Suppressor macrophage treated with lipopolysaccharide for 4 hours (primary cell): ENCODE measurements around the gene COL27A1.

Source experiments
- DNase-seq: peaks from one replicate; pipeline ENCODE4 v3.0.0-alpha.2; 2020

The COL27A1 gene

DNA sequence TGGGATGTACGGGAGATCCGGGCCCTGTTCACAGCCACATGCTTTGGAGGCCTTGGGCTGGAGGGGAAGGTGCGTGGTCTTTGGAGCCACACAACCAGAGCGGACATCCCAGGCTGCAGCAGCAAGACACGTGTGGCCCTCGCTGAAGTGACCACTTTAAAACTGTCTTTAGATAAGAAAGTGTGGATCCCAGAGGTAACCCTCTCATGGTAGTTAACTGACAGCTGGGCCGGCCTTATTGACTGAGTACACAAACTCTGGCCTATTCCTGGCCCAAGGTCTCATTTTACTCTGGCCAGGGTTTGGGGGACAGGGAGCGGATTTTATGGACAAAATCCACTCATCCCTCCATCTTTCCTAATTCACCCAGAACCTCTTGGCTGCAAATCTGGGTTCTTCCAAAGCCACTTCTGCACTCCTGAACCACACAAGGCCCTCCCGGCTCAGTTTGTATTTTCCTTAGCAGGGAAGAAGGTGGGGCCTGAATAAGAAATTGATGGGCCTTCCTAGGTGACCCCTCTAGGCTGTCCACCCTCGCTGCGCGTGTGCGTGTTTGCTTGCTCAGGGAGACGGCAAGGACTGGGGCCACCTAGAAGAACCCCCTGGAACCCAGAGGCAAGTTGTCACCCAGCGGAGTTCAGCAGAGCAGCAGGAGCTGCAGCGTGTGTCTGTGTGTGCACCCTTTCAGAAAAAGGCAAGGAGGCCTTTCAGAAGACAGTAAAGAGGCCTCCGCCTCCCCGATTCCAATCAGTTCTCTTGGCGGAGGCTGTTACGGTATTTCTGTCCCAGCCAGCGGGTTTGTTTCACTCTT lies 94.3 kb downstream of the COL27A1 start:
- no peak for DNase-seq

- DNase-seq: no peak
These were observed 94.9 kb downstream of the COL27A1 start for GRCh38 chr9:114250235-114250568.

GRCh38 chr9:114250648-114251047 lies 95.3 kb downstream of the COL27A1 start:
- no peak for DNase-seq

DNA sequence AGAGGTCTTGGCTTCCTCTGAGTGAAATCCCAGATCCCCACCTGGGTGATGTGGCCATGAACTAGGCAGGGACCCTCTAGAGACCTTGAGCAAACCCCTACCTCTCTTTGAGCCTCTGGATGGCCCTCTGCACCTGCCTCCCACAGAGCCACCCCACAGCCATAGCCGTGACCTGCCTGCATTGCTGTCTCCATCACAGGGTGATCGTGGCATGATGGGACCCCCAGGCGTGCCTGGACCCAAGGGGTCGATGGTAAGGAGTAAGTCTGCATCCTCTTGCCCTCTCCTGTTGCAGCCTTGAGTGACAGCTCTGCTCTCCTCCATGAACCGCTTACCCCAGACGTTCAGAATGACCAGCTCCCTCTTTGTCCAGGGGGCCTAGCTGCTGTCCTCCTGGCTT lies 97.1 kb downstream of the COL27A1 start:
- no peak for DNase-seq

GRCh38 chr9:114256827-114257328 lies 101.5 kb downstream of the COL27A1 start:
- no peak for DNase-seq

GRCh38 chr9:114258218-114258617 lies 102.9 kb downstream of the COL27A1 start:
- DNase-seq: no peak

GRCh38 chr9:114258866-114259797 lies 103.8 kb downstream of the COL27A1 start:
- no peak for DNase-seq

GRCh38 chr9:114259798-114260523 lies 104.6 kb downstream of the COL27A1 start:
- no peak for DNase-seq

GRCh38 chr9:114261026-114261425 lies 105.7 kb downstream of the COL27A1 start:
- no peak for DNase-seq

DNA sequence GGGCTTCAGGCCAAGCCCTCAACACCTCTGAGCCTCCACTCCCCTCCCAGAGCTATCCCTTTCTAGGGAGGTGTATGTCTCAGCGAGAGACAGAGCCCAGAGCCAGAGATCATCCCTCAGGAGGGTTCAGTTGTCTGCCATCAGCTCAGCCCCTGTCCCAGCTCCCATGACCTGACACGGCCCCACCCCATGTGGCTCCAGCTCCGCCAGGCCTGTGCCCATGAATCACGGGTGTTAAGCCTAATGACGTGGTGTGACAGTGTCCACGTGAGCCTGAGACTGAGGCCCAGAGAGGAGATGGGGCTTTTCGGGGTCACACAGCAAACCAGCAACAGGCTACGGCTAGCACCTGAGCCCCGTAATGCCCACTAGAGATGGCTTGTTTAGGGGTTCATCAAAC lies 106.7 kb downstream of the COL27A1 start:
- DNase-seq: no peak

DNA sequence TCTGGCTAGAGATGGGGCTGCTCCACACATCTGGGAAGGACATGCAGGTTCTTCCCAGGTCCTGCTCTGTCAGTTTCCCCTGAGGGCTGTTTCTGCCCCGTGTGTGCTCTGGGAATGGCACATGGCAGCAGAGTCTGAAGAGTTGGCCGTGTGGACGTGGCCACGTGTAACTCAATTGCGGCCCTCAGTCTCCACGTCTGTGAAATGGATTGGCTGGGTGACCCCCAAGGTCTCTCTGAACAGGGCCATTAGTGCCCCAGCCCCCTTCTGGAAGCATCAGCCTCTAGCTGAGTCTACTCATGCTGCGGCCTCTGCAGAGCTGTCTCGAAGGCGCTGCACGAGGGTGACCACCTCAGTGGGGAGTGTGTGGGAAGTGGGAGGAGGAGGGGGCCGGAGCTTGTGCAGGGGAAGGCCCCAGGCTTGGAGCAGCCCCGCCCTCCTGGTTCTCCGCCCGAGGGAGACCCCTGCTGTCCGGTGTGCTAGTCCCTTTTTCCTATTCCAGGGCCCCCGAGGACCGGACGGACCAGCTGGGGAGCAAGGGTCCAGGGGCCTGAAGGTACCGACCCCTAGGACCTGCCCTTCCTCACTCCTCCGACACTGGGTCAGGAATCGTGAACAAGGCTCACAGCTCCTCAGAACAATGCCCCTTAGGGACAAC lies 108.6 kb downstream of the COL27A1 start:
- no peak for DNase-seq

- DNase-seq: no peak
These were observed 109.6 kb downstream of the COL27A1 start for GRCh38 chr9:114264806-114265550.

DNA sequence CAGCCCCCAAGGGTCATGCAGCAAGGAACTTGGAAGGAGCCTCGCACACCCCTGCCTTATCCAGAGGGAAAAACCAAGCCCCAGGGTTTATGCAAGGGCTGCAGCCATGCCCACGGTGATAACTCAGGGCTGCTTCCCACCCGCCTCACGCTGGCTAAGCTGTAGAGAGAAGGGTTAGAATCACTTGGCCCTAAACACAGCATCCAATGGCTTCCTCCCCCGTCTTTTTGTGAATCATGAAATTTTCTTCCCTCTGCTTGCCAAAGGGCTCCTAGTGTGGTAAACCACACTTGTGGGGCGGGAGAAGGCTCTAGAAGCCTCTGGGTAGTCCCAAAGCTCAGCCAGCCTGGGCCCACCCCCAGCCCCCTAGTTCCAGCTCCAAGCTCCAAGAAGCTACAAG lies 111.6 kb downstream of the COL27A1 start:
- DNase-seq: no peak

DNA sequence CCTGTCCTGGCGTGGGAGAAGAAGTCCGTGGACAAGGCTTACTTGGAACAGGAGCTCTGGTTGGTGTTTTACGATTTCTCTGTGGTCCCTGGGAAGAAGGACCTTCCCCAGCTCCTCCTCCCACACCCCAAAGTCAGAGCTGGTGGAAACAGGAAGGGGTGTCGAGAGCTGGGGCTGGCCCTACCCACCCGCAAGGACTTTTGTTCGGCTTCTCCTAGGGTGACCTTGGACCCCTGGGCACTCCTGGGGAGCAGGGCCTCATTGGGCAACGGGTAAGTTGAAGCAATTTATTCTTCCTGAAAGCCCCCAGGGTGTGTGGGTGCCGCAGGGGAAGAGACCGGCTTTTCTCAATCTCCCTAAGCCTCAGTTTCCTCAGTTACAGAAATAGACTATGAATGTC lies 113.7 kb downstream of the COL27A1 start:
- DNase-seq: no peak

- no peak for DNase-seq
These were observed 115.0 kb downstream of the COL27A1 start for GRCh38 chr9:114270120-114270975.

- DNase-seq: peak; percentile 41
These were observed 116.5 kb downstream of the COL27A1 start for GRCh38 chr9:114271556-114272510.

DNA sequence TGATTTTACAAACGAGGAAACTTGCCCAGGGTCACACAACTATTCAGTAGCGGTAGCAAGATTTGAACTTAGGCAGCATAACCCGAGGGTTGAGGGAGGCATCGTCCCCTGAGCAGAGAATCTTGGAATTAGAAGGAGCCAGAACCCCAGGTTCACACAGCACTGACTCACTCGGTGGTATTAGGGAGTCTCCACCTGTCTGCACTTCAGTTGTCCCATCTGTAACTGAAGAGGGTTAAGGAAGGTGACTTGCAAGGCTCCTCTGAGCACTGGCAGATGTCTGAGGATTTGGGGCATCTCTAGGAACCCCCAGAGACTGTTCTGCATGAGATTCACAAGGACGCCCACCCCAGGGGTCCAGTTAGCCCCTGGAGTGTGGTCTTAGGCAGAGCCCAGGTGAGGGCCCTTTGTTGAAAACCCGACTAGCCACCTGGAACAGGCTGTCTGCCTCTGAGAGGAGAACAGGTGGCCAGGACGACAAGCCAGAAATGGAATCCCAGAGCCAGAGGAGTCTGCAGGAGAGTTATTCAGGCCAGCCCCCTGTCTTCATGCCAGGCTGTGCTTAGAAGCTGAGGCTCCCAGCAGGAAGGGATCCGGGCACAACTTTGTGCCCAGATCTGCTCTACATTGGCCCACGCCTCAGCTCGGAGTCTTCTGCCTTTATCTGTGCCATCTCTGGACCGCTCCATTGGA lies 117.5 kb downstream of the COL27A1 start:
- no peak for DNase-seq

DNA sequence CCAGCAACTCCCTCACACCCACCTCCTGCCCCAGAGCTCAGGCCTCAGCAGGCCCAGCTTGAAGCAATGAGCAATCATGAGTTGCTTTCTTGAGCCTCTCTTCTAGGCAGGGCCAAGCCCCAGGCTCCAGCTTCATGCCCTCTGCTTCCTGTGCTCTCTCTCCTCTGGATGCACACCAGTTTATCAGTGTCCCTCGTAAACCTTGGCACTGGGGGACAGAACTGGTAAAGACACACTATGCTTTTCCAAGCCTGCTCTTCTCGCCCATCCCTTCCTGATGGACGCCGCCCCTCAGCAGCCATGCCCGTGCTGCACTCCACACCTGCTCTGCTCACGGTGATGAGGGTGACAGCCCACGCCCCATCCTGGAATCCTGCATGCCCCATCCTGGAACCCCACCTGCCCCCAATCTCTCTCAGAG lies 118.1 kb downstream of the COL27A1 start:
- no peak for DNase-seq

GRCh38 chr9:114274217-114274616 lies 118.9 kb downstream of the COL27A1 start:
- DNase-seq: no peak
